GDM1 (cell line): Measurements from ENCODE around the gene POU2F2.

Source experiments
- DNase-seq: peaks from one replicate; lab custom pipeline; 2025; lab: John Stamatoyannopoulos, UW

POU2F2 gene

GRCh38 chr19:42132030-42132628 is at the start of gene POU2F2:
Gene POU2F2 (minus strand): TSS chr19:42132446. CDS start chr19:42132411, 35 bp downstream.
- peak; percentile 66 for DNase-seq

- DNase-seq = no peak
Measured at GRCh38 chr19:42178791-42179674, 46.8 kb upstream of the POU2F2 start.

- DNase-seq = no peak
Measured at GRCh38 chr19:42177686-42178019, 45.4 kb upstream of the POU2F2 start.

GRCh38 chr19:42176990-42177685 is 44.9 kb upstream of the POU2F2 start:
- peak; percentile 53 for DNase-seq

- no peak for DNase-seq
Measured at GRCh38 chr19:42176649-42176989, 44.4 kb upstream of the POU2F2 start.

- no peak for DNase-seq
Measured at GRCh38 chr19:42175952-42176648, 43.9 kb upstream of the POU2F2 start.

GRCh38 chr19:42174958-42175734 is 42.9 kb upstream of the POU2F2 start:
- no peak for DNase-seq

- no peak for DNase-seq
Measured at GRCh38 chr19:42174188-42174587, 41.9 kb upstream of the POU2F2 start.

GRCh38 chr19:42173695-42174094 is 41.4 kb upstream of the POU2F2 start:
- no peak for DNase-seq

GRCh38 chr19:42172261-42172660 is 40.0 kb upstream of the POU2F2 start:
- DNase-seq = no peak

GRCh38 chr19:42170715-42171114 is 38.5 kb upstream of the POU2F2 start:
- no peak for DNase-seq

GRCh38 chr19:42169486-42170413 is 37.5 kb upstream of the POU2F2 start:
- DNase-seq = no peak

GRCh38 chr19:42168206-42168605 is 36.0 kb upstream of the POU2F2 start:
- no peak for DNase-seq

- no peak for DNase-seq
Measured at GRCh38 chr19:42166316-42166715, 34.1 kb upstream of the POU2F2 start.

GRCh38 chr19:42165146-42165545 is 32.9 kb upstream of the POU2F2 start:
- DNase-seq = no peak

GRCh38 chr19:42161616-42162263 is 29.5 kb upstream of the POU2F2 start:
- no peak for DNase-seq

GRCh38 chr19:42159942-42160341 is 27.7 kb upstream of the POU2F2 start:
- DNase-seq = no peak

- no peak for DNase-seq
Measured at GRCh38 chr19:42158926-42159325, 26.7 kb upstream of the POU2F2 start.

GRCh38 chr19:42156571-42156970 is 24.3 kb upstream of the POU2F2 start:
- DNase-seq = no peak

GRCh38 chr19:42155796-42156195 is 23.6 kb upstream of the POU2F2 start:
- no peak for DNase-seq
